Caki2 (cell line): Measurements from ENCODE around the gene SLC39A7. TPM values are rescaled to one million over a fixed set of nuclear protein-coding genes. Genes with fewer than 3 reads are reported as not detected.
A peak's percentile ranks its signal among the peaks of the same experiment; 100 is the strongest.
"Not testable (repeated sequence)": the region's sequence is repeated elsewhere in the genome, so short reads cannot be mapped to it uniquely, and the experiment has no call there.

ENCODE experiments used
- DNase-seq: peaks from one replicate; pipeline ENCODE4 v3.0.0-alpha.2; 2015; ENCODE audit warnings: low read depth
- in situ Hi-C: cut with HindIII; loops from 2 replicates; pipeline ENCODE4 v1.10.0; 2016; ENCODE audit warnings: low sequenced_read_pairs, low pct_unique_long_range_greater_than_20kb, mixed read lengths
- total RNA-seq: library from RNA; depleted of rRNA; stranded (reverse); fragments of >200 nt; shearing (Covaris generic); gene quantifications from 2 replicates; pipeline ENCODE4 v1.2.3, GENCODE V29; 2014; ENCODE audit warnings: low replicate concordance

SLC39A7 gene
- total RNA-seq, 1 experiment from 2014 or later, result 232 TPM

DNA sequence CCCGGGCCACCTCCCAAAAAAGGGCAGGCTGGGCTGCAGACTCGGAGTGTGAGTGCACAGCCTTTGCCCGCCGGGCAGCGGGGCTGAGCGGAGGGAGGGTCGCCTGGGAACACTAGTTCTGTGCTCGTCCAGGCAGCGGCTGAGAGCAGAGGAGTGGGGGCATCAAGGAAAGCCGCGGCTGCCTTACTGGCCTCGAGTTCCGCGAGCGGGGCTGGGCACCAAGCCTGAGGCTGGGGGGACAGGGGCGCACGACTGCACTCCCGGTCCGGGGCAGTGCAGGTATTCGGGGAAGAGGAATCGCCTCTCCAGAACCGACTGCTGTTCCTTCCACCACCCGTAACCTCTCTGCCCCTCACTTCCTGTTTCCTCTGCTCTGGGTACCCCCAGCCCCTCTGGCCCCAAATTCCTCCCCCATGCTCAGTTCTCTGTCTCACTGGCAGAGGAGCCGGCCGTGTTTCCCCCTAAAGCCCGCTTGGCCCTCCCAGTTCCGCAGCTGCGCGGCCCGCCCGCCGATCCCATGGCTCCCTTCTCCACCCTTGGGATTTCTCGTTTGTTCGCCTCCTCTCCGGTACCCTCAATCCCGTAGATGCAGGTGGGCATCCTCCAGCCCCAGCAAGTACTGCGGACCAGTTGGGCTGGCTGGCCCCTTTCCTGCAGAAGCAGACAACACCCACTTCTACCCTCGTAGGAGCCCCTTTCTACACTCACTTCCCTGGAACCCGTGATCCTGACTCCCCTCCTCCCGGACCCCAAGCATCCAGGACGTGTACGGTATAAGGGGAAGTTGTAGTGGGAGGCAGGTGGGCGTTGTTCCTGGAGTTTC lies 12.7 kb downstream of the SLC39A7 start:
- in situ Hi-C loops, result no loop called here
- no peak for DNase-seq

DNA sequence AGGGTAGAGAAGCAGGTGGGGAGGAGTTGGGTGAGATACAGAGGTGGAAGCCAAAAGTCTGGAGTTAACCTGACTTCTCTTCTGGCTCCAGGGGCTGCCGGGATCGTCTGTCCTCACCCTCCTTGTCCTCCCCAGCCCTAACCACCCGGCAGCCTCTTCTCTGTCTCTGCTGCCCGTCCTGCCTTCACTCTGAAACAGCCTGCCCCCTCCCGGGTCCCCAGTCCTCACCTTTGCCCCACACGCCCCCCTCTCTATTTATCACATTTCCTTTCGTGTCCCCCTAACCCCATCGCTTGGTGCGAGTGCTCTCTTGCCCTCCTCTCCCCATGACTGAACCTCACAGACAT lies 13.3 kb downstream of the SLC39A7 start:
- in situ Hi-C loops, result no loop called here
- DNase-seq, result no peak

DNA sequence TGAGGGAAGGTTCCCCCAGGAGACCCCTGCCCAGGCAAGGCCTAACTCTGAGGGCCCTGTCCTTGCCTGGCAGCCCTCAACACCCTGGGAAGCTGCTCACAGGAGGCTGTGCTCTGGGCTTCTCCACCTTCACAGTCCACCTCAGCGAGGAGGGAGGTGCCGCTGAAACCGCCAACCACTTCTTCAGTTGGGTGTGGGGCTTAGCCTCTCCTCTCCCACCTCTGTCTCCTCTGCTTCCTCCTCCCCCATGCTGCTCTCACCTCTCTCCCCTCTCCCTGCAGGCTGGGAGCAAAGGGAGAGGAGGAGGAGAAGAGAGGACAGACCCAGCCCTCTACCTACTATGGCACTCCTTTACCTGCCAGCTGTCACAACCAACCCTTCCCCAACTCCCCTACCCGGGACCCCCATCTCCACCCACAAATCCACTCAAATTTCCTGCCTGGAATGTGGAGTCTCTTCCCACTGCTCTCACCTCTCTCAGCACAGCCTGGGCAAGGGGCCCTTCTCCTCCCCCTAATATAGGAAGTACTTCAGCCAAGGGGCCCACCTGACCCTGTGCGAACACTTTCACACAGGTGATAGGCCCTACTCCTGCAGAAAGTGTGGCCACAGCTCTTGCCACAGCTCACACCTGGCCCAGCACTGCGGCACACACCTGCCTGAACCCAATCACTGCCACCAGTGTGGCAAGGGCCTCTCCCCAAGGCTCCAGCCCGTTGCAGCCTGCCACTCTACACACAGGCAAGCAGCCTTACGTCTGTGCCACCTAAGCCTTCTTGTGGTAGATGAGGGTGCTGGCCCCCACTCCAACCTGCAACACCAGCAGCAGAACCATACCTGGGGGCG lies 14.8 kb downstream of the SLC39A7 start:
- no peak for DNase-seq
- in situ Hi-C loops, result no loop called here

DNA sequence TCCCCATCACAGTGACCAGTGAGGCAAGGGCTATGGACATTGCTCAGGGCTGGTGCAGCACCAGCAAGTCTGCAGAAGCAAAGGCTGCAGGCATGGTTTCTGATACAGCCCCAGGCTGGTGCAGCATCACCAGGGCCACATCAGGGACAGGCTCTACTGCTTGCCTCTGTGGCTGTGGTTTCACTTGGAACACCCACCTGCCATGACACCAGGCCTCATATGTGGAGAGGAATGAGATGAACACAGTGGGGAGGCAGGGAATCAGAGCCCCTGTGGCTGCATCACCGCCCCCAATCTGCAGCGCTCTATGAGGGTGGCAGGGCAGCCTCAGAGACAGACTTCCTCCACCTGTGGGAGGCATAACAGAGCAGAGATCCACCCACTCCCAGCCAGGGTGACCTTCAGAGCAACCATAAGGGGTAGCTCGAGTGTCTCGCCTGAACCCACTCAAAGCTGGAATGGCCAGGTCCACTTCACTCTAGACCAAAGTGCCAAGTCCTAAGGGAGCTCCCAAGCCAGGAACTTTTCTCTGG lies 15.5 kb downstream of the SLC39A7 start:
- in situ Hi-C loops, result no loop called here
- DNase-seq, result no peak

DNA sequence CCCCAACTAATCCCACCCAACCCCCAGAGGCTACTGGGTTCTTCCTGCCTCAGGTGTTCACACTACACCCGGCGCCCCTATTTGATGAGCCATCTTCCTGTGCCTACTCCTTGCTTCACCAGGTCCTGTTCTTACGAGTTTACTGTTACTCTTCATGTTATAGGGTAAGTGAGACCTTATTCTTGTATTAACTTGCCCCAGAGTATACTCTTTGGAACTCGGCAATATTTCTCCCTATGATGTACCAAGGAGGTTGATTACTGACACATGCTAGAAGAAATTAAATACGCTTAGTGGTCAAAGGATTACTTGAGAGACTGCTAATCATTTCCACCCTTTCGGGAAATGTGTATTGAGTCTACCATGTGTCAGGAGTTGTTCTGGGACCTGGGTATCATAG lies 16.6 kb downstream of the SLC39A7 start:
- no peak for DNase-seq
- in situ Hi-C loops, result no loop called here

DNA sequence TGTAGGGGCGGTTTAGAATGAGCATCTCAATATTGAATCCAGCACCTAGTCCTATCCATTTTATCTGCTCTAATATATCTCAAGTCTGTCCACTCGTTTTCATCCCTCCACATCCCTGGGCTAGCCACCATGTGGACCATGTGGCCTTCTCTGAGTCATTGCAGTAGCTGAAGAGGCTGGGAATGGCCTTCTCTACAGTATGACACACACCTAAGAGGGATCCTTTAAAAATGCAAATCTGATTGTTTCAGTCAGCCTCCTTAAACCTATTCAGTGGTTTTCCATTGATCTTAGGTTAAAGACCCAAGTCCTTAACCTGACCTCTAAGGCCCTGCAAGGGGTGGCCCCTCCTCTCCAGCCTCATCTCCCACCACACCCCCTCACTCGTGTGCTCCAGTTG lies 17.0 kb downstream of the SLC39A7 start:
- in situ Hi-C loops, result no loop called here
- no peak for DNase-seq

DNA sequence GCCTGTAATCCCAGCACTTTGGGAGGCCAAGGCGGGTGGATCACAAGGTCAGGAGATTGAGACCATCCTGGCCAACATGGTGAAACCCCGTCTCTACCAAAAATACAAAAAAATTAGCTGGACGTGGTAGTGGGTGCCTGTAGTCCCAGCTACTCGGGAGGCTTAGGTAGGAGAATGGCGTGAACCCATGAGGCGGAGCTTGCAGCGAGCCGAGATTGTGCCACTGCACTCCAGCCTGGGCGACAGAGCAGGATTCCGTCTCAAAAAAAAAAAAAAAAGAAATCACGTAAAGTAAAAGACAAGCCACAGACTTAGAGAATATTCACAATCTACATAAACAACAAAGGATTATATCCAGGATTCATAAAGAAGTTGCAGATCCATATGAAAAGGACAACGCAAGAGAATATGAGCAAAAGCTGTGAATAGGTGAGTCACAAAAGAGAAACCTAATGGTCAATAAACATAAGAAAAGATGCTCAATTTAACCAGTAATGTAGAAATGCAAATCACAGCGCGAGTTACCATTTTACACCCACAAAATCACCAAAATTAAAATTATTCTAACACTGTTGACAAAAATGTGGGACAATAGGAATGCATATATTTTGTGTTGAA lies 25.9 kb downstream of the SLC39A7 start:
- in situ Hi-C loops, DNase-seq: not testable (repeated sequence)

DNA sequence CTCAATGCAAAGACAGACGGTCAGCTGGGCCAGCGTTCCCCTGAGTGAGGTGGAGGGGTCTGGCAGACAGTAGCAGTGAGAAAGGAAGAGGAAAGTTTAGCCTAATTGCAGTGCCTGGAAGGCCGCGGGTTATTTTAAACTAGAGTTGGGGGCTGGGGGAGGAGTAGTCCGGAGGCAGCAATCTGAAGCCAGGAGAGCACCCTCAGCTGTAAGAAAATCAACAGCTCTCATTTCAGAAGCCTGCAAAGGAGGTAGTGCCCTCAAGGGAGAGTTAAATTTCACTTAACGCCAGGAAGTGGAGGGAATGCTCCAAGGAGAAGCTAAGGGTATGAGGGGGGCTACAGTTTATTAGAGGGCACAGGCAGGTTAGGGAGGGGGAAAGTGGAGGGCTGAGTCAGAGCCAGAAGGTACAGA lies 34.6 kb downstream of the SLC39A7 start:
- DNase-seq, result no peak

DNA sequence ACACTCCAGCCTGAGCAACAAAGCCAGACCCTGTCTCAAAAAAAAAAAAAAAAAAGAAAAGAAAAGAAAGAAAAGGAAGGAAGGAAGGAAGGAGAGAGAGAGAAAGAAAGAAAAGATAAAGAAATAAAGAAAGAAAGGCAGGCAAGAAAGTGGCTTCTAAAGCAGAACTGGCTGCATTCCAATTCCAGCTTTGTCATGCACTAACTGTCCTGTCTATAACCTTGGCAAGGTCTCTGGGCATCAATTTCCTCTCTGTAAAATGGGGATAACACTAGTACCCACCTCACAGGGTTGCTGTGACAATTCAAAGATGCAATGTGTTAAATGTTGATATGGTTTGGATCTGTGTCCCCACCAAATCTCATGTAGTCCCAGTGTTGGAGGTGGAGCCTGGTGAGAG lies 35.7 kb downstream of the SLC39A7 start:
- no peak for DNase-seq
- in situ Hi-C loops, result no loop called here

More for the DNA sequence above, 34.6 kb downstream of the SLC39A7 start:
- in situ Hi-C loops, result no loop called here

DNA sequence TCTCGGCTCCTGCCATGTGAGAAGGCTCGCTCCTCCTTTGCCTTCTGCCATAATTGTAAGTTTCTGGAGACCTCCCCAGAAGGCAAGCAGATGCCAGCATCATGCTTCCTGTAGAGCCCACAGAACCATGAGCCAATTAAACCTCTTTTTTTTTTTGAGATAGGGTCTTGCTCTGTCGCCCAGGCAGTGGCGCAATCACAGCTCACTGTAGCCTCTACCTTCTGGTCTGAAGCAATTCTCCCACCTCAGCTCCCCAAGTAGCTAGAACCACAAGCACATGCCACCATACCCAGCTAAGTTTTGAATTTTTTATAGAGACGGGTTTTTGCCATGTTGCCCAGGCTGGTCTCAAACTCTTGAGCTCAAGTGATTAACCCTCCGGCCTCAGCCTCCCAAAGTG lies 36.2 kb downstream of the SLC39A7 start:
- DNase-seq, result no peak
- in situ Hi-C loops, result no loop called here

DNA sequence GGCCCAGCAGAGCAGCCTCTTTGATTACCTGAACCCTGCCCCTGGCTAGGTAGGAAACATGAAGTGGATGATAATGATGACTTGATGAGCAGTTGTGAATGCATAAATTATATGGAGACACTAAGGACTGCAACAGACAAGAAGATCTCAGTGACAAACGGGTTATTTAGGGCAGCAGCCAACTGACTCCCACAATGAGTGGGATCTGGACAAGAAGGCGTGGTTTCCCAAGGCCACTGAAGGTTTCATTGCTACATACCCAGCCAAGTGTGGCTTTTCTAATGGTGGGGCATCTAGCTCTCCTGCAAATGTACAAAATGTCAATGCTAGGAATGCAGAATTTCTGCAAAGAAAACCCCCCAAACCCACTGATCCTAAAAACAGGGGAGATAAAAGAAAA lies 37.1 kb downstream of the SLC39A7 start:
- DNase-seq, result no peak
- in situ Hi-C loops, result no loop called here

DNA sequence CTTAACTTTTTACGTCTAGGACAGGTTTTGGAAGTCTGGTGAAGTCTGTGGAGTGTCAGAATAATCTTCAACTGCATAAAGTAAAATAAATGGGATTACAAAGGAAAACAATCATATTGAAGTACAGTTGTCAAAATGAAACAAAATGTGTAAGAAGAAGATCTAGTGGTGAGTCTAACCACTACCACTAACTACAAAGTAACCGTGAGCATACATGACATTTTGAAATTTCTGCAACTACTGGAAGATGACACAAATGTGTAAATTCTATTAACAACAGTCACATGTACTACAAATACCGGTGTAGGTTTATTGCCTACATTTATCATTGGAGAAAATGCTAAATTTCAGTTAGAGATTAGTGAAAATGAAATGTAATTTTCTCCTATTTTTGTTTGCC lies 41.3 kb downstream of the SLC39A7 start:
- DNase-seq, result no peak
- in situ Hi-C loops, result no loop called here

DNA sequence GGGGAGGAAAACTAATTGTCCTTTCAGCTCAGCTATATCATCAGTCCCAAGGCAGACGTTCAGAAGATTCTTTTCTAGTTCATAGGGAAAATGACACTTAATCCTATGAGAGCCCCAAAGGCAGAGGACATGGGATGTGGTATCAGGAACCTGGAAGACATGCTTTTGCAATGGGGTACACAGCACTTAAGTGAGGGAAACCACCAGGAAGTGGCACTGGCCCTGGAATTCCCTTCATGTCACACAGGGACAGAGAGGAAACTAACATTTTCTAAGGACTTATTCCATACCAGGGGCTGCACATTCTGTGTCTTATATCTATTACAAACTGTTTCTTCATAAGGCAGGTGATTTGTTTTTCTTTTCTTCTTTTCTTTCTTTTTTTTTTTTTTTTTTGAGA lies 42.8 kb downstream of the SLC39A7 start:
- in situ Hi-C loops, result no loop called here
- DNase-seq, result no peak

DNA sequence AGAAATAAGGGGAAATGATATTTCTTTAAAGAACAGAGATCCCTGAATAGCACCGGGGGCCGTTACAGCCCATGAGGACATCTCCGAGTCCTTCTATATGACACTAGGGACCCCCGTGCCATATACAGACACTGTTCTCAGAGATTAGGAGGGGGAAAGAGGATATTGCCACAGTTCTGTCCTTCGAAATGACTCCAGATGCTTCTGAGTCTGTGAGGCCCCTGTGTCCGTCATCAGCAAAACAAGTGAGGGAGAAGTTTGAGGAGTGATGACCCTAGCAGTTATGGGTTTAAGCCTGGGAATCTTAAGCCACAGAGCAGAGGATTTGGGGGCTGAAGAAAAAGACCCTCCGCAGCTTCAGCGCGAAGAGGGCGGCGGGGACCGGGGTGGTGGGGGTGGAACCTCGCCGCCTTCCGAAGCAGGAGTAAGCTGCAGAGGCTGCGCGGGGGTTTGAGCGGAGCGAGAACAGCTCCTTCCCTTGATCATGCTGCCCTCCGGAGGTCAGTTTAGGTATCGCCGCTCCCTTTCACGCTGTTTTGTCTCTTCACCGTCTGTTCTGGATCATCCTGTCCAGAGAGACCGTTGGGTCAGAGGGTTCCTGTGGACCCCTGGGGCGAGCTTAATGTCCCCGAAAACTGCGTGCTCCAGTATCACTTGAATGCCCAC lies 47.4 kb downstream of the SLC39A7 start:
- in situ Hi-C loops, result no loop called here

DNA sequence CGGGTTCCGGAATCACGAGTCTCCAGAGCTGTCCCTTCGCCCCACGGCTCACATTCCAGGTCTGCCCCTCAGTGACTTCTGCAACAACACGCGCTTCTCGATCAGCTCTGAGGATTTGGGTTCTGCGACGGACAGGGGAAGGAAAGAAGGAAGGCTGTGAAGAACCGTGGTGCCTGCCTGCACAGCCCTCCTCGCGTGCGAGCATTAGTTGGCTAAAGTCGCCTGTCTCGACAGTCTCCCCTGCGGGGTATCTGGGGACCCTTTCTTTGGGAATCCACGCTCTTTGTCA lies 47.9 kb downstream of the SLC39A7 start:
- DNase-seq, result no peak
- in situ Hi-C loops, result no loop called here

More for the DNA sequence above, 47.4 kb downstream of the SLC39A7 start:
- peak; percentile 73 for DNase-seq

DNA sequence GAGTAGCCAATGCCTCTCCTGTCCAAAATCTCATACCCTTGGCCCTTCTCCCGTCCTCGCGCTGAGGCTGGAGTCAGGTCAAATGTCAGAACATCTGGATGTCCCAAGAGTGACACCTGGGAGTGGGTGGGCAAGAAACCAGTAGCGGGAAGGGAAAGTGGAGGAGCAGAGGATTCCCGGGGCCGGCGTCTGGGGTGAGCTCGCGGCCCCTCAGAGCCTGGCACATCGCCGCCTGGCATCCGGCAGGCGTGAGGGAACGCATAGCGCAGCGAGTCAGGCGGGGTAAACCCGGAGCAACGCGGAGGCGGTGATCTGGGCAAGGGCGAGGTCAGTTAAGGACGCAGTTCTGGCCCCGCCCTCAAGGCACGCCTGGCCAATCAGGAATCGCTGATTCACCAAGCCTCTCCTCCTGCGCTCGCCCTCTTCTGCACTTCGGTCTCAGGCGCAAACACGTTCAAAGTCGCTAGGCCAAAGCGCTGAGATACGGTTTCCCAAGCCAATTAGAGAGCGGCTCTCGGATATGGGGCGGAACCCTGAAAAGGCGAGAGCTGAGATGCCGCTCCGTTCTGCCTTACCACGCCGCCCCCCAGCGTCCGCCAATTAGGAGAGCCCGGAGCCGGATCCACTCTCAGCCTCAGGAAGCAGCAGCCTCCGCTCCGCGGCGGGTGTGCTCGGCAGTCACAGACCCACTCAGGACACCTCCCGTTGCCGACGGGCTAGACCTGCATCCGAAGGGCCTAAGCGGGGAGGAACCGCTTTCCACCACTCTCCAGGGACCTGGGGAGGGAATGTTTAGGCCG lies 48.5 kb downstream of the SLC39A7 start:
- in situ Hi-C loops, result no loop called here

DNA sequence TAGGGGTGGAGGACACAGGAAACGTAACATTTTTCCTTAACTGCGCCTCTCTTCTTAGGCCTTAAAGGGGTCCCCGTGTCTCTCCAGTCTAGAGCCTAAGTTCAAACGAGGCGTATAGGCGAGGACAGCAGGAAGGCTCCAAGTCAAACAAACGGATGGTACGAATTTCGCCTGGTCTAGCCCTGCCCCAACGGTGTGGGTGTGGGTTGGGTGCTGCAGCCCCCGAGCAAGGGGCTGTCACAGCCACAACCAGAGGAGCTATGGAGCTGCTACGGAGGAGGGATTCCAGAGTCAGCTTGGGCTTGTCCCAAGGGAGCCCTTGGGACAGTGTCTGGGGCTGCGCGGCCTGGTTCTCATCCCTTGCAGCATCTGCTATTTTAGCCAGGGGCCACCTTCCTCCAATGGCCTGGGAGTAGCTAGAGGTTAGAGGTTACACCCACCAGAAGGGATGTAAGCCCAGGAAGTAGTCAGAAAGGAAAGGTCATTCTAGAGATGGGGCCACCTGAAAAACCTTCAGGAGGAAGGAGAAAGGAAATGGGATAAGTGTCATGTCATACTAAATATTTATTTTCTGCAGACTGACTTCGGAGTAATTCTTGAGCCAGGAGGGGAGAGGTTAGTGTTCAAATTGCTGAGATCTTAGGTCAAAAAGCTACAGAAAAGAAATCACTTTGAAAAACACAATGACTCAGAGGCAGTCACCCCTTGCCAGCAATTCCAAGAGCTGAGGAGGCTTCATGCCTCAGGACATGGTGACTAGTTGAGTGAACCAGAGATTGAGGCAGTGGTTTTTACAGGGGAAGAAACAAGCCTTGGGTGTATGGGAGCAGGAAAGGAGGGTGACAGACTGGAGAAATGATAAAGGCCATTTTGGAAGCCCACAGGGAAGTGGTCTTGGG lies 49.3 kb downstream of the SLC39A7 start:
- DNase-seq, result peak; percentile 64
- in situ Hi-C loops, result no loop called here

More for the DNA sequence above, 48.5 kb downstream of the SLC39A7 start:
- DNase-seq, result peak; percentile 99
